Tibial nerve (tissue), 3 donors: ENCODE results near the gene TYMP.

Source experiments
- POLR2A ChIP-seq, 2 donors: fragments of 450-650 bp; IDR thresholded peaks; one replicate each; pipeline ENCODE4 v1.6.1; 2017; ENCODE audit warnings: antibody characterized with exemption in 2 of 2, mild to moderate bottlenecking in 2 of 2, moderate library complexity in 2 of 2
- TF ChIP-seq, protein P1 (sequence below), 5 experiments: fragments of 200-600 bp in 3 of 5; fragments of 450-650 bp in 2 of 5; sonication (generic) in 3 of 5; IDR thresholded peaks; one replicate each; pipeline ENCODE4 v1.5.1; 2016 to 2019; ENCODE audit warnings: antibody characterized with exemption in 5 of 5, mild to moderate bottlenecking in 3 of 5, moderate library complexity in 2 of 5

DNA sequence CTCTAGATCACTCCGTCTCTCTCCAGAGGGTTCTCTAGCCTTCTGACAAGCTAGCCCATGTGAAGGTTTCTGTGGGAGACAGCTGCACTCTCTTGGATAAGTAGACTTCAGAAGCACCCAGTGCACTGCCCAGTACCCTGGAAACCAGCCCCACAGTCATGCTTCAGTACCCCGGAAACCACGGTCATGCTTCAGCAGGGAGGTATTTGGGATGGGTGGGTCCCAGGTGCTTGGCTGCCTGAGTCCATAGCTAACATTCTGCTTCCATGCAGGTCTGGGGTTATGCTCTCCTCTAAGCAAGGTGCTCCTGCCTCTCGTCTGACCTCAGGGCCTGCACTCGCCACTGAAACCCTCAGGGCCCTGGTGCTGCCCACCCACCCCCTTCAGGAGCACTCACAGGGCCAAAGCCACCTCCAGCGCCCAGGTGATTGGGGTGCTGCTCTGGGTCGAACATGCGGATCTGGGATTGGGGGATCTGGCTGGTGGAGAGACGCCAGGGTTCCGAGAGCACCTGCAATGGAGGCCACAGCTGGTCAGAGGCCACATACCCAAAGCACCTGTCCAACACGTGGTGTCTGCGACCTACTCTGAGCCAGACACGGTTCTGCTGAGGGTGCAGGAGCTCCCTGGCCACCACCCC lies 40.2 kb upstream of the TYMP start:
- TF ChIP-seq, protein P1, sequence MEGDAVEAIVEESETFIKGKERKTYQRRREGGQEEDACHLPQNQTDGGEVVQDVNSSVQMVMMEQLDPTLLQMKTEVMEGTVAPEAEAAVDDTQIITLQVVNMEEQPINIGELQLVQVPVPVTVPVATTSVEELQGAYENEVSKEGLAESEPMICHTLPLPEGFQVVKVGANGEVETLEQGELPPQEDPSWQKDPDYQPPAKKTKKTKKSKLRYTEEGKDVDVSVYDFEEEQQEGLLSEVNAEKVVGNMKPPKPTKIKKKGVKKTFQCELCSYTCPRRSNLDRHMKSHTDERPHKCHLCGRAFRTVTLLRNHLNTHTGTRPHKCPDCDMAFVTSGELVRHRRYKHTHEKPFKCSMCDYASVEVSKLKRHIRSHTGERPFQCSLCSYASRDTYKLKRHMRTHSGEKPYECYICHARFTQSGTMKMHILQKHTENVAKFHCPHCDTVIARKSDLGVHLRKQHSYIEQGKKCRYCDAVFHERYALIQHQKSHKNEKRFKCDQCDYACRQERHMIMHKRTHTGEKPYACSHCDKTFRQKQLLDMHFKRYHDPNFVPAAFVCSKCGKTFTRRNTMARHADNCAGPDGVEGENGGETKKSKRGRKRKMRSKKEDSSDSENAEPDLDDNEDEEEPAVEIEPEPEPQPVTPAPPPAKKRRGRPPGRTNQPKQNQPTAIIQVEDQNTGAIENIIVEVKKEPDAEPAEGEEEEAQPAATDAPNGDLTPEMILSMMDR (IDR thresholded peaks at IDR 0.05): no peak
- no peak for TF ChIP-seq POLR2A (IDR thresholded peaks at IDR 0.05)
